WI38 (cell line): ENCODE results near the gene CACNA2D1.

Source experiments
- H3K4me3 ChIP-seq: 2 replicates; pipeline ENCODE4 v1.5.1; 2011; ENCODE audit warnings: low read depth, mild to moderate bottlenecking, control low read depth, low read length
- TF ChIP-seq, protein P1 (sequence below): IDR thresholded peaks from 2 replicates; pipeline ENCODE4 v1.5.1; 2012; ENCODE audit warnings: low read depth, mild to moderate bottlenecking, control low read depth, low read length

CACNA2D1 gene

DNA sequence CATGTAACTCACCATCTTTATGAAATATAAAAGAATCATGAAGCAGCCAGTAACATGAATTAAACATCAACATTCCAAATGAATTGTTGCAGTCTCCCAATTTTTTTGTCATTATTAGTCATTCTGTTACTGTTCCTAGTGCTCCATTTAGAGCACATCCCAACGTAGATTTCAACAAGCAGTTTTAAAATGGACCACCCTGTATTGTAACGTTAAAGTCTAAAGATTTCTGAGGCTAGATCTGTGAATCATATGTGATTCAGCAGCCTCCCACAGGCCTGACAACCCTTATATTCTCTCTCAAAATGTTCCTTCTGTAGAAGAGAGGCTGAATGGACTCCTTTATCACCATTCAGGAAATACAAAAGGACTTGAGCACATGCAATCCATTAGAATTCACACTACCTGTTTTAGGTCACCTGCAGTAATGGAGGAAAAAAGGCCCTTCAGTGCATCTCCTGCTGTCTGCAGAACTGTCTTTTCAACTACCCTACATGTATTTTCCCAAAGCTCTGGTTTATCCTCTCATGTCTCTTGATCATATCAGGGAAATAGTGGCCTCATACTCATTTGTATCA, 81.4 kb downstream of the CACNA2D1 start:
- TF ChIP-seq, protein P1, sequence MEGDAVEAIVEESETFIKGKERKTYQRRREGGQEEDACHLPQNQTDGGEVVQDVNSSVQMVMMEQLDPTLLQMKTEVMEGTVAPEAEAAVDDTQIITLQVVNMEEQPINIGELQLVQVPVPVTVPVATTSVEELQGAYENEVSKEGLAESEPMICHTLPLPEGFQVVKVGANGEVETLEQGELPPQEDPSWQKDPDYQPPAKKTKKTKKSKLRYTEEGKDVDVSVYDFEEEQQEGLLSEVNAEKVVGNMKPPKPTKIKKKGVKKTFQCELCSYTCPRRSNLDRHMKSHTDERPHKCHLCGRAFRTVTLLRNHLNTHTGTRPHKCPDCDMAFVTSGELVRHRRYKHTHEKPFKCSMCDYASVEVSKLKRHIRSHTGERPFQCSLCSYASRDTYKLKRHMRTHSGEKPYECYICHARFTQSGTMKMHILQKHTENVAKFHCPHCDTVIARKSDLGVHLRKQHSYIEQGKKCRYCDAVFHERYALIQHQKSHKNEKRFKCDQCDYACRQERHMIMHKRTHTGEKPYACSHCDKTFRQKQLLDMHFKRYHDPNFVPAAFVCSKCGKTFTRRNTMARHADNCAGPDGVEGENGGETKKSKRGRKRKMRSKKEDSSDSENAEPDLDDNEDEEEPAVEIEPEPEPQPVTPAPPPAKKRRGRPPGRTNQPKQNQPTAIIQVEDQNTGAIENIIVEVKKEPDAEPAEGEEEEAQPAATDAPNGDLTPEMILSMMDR, result no peak

DNA sequence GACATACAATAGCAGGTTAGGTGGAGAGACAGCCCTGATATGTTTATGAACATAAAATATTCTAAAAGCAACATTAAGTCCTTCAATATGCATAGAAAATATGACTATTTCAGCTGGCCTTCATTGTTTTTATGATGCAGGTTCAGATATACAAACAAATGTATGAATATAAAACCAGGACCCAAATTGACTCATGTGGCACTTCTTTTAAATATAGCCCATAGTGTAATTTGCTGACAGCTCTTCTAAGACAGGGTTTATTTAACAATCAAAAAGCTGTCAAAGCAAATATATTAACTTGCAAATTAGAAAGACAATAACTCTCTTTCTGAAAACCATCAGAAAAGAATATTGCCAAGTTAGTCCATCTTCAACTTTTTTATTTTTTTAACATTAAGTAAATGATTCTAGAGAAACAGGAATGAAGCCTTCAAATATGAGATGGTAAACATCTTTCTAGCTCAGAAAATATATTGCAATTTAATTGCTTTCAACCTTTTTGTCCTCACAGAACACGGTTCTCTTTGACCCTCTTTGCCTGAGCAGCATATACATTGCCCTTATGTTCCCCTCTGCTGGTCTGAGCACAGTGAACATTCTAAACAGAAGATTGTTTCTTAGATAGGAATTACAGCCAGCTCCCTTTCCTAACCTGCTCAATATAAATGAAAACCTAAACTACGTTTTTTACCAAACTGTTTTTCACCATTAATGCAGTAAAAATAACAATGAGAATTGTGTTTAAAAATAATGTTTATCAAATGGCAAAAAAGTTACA, 82.8 kb downstream of the CACNA2D1 start:
- H3K4me3 ChIP-seq, result no peak overlapping the region
- TF ChIP-seq, protein P1, result no peak

More for the DNA sequence above, 81.4 kb downstream of the CACNA2D1 start:
- H3K4me3 ChIP-seq, result no peak overlapping the region

DNA sequence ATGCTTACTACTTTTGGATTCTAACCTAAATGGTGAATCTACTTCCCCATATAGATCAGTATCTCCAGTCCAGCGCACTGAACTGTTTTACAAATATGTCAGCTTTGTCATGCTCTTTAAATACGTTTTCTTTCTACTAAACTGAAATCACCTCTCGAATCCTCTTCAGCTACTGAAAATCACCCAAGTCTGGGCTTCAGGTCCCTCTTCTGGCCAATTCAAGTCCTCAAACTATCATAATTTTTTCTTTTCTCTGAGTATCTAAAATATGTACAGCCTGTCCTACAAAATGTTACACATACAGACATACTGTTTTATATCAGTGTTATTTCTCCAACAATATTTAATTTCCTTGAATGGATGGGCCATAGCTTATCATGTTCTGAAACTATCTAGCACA, 84.2 kb downstream of the CACNA2D1 start:
- TF ChIP-seq, protein P1, result no peak
- no peak overlapping the region for H3K4me3 ChIP-seq

DNA sequence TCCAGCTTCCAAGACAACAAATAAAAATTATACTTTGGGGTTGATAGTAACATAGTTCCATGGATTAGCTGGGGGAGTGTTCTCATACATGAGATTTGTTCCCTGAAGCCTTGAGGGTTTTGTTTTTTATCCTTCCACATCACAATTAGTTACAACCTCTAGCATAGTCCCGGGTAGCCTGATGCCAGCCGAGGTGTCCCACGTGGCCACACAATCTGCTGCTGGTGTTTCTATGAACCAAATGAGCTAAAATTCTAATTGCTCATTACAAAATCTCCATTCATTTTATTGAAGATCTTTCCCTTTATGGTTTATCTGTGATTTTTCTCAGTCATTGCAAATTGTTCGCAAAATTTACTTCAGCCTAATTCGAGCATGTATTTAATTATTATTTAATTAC, 84.7 kb downstream of the CACNA2D1 start:
- TF ChIP-seq, protein P1, result no peak
- no peak overlapping the region for H3K4me3 ChIP-seq

DNA sequence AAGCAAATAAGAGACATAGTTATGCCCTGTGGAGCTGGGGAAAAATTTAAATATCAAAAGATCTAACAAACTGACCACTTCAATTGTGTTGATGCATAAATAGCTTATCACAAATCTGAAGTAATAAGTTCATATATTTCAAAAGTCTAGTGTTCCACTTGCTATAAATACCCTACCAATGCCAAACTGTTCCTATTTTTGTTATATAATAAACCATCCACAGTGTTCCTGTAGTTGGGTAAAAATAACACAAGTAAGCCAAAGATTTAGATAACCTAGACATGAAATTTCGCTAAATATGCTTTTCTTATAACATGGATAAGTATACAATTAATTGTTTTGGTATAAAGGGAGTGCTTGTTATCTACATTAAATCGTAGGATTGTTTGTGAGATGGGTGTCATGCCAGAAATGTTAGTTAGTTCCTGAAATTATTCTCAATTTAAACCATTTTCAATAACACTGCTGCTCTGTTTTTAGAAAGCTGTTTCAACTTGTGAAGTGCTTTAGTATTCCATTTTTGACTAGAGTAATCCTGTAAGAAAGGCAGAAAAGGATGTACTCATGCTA, 85.5 kb downstream of the CACNA2D1 start:
- H3K4me3 ChIP-seq, result no peak overlapping the region
- TF ChIP-seq, protein P1, result no peak

DNA sequence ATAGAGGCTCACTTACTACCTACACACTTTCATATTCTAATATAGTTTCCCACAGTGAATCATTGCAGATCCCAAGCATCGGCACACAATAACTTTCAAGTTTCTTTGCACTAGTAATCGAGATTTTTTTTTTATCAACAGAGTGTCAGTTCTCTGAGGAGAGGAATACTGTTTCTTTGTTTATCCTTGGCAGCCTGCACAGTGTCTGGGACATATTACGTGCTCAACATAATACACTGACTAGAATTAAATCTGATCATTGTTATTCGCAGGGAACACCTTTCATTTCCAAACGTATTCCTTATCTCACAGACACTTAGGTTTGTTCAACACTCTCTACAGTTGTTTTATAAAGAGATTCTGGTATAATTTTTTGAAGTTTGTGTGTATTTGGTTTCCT, 95.3 kb downstream of the CACNA2D1 start:
- no peak overlapping the region for H3K4me3 ChIP-seq

More for the DNA sequence above, 95.3 kb downstream of the CACNA2D1 start:
- TF ChIP-seq, protein P1, result no peak
